K562 (cell line): ENCODE results near the gene DUSP9. TPM values are rescaled to one million over a fixed set of nuclear protein-coding genes. Genes with fewer than 3 reads are reported as not detected.

Source experiments
- BHLHE40 ChIP-seq: IDR thresholded peaks from 2 replicates; pipeline ENCODE4 v1.6.1; 2011; ENCODE audit warnings: low read length, improper control_type of control experiment
- CBFA2T3 ChIP-seq: fragments of 450-650 bp; IDR thresholded peaks from 2 replicates; pipeline ENCODE4 v1.6.1; 2017
- CBX2 ChIP-seq: fragments of 200-600 bp; sonication (generic); IDR thresholded peaks from one replicate; pipeline ENCODE4 v1.6.1; 2012; ENCODE audit warnings: mild to moderate bottlenecking, low read length, inconsistent platforms; ENCODE audit not compliant: insufficient read depth, poor library complexity, severe bottlenecking
- ESRRA ChIP-seq: fragments of 450-650 bp; IDR thresholded peaks from 2 replicates; pipeline ENCODE4 v1.6.1; 2014; ENCODE audit warnings: low read depth, mild to moderate bottlenecking, moderate library complexity, borderline replicate concordance
- FOS ChIP-seq: IDR thresholded peaks from 3 replicates; pipeline ENCODE4 v1.6.1; 2011; ENCODE audit not compliant: insufficient read length; ENCODE audit errors: extremely low read depth
- FOSL1 ChIP-seq: fragments of 200-800 bp; sonication (Bioruptor generic); conservative IDR thresholded peaks from 2 replicates; pipeline ENCODE4 v1.6.1; 2016; ENCODE audit warnings: missing genetic modification characterization, missing compliant biosample characterization
- HMGN3 ChIP-seq: IDR thresholded peaks from 2 replicates; pipeline ENCODE4 v1.6.1; 2011; ENCODE audit warnings: borderline replicate concordance, low read depth, mild to moderate bottlenecking, mixed read lengths, low read length; ENCODE audit not compliant: insufficient read length; ENCODE audit errors: extremely low read depth
- NFIC ChIP-seq: fragments of 450-650 bp; IDR thresholded peaks from 2 replicates; pipeline ENCODE4 v1.6.1; 2017; ENCODE audit warnings: mild to moderate bottlenecking, inconsistent platforms
- RFX5 ChIP-seq: IDR thresholded peaks from 2 replicates; pipeline ENCODE4 v1.6.1; 2011; ENCODE audit warnings: low read depth, mild to moderate bottlenecking, improper control_type of control experiment, low read length
- ZNF444 ChIP-seq: fragments of 250-450 bp; sonication (Bioruptor Pico); IDR thresholded peaks from 2 replicates; pipeline ENCODE4 v1.4.0; 2020; ENCODE audit warnings: mild to moderate bottlenecking, moderate library complexity
- polyA plus RNA-seq, 8 experiments: library from polyadenylated mRNA; depleted of rRNA in 4 of 8; stranded (reverse) in 5 of 8; unstranded in 3 of 8; fragments of >200 nt; fragmentation: Nextera tagmentation in 2 of 8; fragmentation: Illumina TruSeq in 1 of 8; extraction: Ambion mirVana in 2 of 8; extraction: Trizol in 1 of 8; gene quantifications; 2 replicates each; pipeline versions ENCODE4 v1.2.1 to v1.2.3, GENCODE V29; 2011 to 2014; ENCODE audit warnings: inconsistent platforms in 1 of 8, missing spikeins in 1 of 8
- total RNA-seq, 7 experiments: library from RNA; depleted of rRNA in 6 of 7; stranded (reverse); fragments of >200 nt in 6 of 7; fragmentation: Illumina TruSeq in 2 of 7; extraction: Trizol in 2 of 7; gene quantifications; 2 replicates each; pipeline versions ENCODE4 v1.2.1 to v1.2.3, GENCODE V29; 2011 to 2021; ENCODE audit warnings: low replicate concordance in 1 of 7
- TF ChIP-seq, protein P1 (sequence below): fragments of 250-450 bp; sonication (Bioruptor Pico); IDR thresholded peaks from 2 replicates; pipeline ENCODE4 v1.5.0; 2021
- TF ChIP-seq, protein P2 (sequence below): IDR thresholded peaks from 2 replicates; pipeline ENCODE4 v1.6.1; 2016; ENCODE audit warnings: missing genetic modification characterization, missing compliant biosample characterization
- TF ChIP-seq, protein P3 (sequence below): fragments of 450-650 bp; IDR thresholded peaks from 2 replicates; pipeline ENCODE4 v1.6.1; 2016; ENCODE audit warnings: low read depth
- TF ChIP-seq, protein P4 (sequence below): fragments of 250-450 bp; sonication (Bioruptor Pico); IDR thresholded peaks from 2 replicates; pipeline ENCODE4 v1.5.0; 2020; ENCODE audit warnings: mild to moderate bottlenecking

The DUSP9 gene
- total and polyA plus RNA-seq, 9 of the 15 experiments (the other 6 are each of a cell fraction or from before 2014, with no cell fraction given), result 0.11 to 14.1 (median 5.5) TPM

DNA sequence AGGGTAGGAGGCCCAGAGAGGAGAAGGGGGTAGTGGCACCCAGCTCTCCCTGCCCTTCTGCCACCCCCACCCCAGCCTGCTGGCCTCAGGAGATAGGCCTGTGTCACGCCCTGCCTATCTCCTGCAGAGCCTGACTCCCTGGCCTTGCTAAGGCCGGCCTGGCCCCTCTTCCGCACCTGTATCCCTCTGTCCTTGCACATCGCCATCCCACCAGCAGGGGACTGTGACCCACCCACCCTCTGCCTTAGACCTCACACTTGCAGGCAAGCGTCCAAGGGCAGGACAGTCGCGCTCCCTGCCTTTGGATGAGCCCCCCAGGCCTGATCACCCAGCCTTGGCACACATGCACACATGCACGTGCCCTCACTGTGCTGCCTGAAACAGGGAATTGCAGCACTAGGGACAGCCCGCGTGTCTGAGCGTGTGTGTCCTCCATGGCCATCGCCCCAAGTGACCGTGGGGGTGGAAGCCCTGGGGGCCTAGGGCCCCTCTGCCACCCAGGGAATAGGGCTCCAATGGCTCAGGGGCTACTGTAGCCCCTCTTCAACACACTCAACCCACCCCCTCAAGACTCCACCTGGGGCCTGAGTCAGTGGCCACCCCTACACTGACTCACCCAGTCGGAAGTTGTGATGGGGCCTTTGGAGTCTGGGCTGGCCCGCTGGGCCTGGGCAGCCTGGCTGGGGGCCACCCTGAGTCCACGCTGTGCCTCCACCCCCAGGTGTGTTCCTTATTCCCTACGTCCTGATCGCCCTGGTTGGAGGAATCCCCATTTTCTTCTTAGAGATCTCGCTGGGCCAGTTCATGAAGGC lies 42.9 kb downstream of the DUSP9 start (continued):
- TF ChIP-seq CBX2 (no peak), FOS (no peak), HMGN3 (peak; percentile 46), CBFA2T3 (peak; percentile 79), FOSL1 (tag) (0 out of 2 replicates have a peak, but pooled peaks have one; percentile 25), ESRRA (peak; percentile 16; the same call in 1 of the 2 replicates), RFX5 (no peak), NFIC (0 out of 2 replicates have a peak, but pooled peaks have one; percentile 17), BHLHE40 (no peak; the same call in 1 of the 2 replicates), ZNF444 (CRISPR knock-in tag) (no peak)
- TF ChIP-seq, protein P1, sequence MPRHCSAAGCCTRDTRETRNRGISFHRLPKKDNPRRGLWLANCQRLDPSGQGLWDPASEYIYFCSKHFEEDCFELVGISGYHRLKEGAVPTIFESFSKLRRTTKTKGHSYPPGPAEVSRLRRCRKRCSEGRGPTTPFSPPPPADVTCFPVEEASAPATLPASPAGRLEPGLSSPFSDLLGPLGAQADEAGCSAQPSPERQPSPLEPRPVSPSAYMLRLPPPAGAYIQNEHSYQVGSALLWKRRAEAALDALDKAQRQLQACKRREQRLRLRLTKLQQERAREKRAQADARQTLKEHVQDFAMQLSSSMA (CRISPR knock-in tag), result no peak
- TF ChIP-seq, protein P2, sequence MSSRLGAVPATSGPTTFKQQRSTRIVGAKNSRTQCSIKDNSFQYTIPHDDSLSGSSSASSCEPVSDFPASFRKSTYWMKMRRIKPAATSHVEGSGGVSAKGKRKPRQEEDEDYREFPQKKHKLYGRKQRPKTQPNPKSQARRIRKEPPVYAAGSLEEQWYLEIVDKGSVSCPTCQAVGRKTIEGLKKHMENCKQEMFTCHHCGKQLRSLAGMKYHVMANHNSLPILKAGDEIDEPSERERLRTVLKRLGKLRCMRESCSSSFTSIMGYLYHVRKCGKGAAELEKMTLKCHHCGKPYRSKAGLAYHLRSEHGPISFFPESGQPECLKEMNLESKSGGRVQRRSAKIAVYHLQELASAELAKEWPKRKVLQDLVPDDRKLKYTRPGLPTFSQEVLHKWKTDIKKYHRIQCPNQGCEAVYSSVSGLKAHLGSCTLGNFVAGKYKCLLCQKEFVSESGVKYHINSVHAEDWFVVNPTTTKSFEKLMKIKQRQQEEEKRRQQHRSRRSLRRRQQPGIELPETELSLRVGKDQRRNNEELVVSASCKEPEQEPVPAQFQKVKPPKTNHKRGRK (tag), result no peak
- TF ChIP-seq, protein P3, sequence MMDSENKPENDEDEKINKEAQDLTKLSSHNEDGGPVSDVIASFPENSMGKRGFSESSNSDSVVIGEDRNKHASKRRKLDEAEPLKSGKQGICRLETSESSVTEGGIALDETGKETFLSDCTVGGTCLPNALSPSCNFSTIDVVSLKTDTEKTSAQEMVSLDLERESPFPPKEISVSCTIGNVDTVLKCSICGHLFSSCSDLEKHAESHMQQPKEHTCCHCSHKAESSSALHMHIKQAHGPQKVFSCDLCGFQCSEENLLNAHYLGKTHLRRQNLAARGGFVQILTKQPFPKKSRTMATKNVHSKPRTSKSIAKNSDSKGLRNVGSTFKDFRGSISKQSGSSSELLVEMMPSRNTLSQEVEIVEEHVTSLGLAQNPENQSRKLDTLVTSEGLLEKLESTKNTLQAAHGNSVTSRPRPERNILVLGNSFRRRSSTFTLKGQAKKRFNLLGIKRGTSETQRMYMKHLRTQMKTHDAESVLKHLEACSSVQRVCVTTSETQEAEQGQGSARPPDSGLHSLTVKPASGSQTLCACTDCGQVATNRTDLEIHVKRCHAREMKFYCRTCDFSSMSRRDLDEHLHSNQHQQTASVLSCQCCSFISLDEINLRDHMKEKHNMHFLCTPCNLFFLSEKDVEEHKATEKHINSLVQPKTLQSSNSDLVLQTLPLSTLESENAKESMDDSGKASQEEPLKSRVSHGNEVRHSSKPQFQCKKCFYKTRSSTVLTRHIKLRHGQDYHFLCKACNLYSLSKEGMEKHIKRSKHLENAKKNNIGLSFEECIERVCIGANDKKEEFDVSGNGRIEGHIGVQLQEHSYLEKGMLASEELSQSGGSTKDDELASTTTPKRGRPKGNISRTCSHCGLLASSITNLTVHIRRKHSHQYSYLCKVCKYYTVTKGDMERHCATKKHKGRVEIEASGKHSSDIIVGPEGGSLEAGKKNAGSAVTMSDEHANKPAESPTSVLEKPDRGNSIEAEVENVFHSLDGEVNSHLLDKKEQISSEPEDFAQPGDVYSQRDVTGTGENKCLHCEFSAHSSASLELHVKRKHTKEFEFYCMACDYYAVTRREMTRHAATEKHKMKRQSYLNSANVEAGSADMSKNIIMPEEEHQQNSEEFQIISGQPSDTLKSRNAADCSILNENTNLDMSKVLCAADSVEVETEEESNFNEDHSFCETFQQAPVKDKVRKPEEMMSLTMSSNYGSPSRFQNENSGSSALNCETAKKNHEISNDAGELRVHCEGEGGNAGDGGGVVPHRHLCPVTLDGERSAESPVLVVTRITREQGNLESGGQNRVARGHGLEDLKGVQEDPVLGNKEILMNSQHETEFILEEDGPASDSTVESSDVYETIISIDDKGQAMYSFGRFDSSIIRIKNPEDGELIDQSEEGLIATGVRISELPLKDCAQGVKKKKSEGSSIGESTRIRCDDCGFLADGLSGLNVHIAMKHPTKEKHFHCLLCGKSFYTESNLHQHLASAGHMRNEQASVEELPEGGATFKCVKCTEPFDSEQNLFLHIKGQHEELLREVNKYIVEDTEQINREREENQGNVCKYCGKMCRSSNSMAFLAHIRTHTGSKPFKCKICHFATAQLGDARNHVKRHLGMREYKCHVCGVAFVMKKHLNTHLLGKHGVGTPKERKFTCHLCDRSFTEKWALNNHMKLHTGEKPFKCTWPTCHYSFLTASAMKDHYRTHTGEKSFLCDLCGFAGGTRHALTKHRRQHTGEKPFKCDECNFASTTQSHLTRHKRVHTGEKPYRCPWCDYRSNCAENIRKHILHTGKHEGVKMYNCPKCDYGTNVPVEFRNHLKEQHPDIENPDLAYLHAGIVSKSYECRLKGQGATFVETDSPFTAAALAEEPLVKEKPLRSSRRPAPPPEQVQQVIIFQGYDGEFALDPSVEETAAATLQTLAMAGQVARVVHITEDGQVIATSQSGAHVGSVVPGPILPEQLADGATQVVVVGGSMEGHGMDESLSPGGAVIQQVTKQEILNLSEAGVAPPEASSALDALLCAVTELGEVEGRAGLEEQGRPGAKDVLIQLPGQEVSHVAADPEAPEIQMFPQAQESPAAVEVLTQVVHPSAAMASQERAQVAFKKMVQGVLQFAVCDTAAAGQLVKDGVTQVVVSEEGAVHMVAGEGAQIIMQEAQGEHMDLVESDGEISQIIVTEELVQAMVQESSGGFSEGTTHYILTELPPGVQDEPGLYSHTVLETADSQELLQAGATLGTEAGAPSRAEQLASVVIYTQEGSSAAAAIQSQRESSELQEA, result no peak
- TF ChIP-seq, protein P4, sequence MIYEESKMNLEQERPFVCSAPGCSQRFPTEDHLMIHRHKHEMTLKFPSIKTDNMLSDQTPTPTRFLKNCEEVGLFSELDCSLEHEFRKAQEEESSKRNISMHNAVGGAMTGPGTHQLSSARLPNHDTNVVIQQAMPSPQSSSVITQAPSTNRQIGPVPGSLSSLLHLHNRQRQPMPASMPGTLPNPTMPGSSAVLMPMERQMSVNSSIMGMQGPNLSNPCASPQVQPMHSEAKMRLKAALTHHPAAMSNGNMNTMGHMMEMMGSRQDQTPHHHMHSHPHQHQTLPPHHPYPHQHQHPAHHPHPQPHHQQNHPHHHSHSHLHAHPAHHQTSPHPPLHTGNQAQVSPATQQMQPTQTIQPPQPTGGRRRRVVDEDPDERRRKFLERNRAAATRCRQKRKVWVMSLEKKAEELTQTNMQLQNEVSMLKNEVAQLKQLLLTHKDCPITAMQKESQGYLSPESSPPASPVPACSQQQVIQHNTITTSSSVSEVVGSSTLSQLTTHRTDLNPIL, result no peak
